Measurements from ENCODE around the gene FRMD5. TPM values are rescaled to one million over a fixed set of nuclear protein-coding genes. Genes with fewer than 3 reads are reported as not detected.
A peak's percentile ranks its signal among the peaks of the same experiment; 100 is the strongest.

Gene FRMD5
- total and polyA plus RNA-seq, 2 experiments from 2014 or later = 0.51 to 3.8 TPM

- Histone ChIP-seq H2AFZ (no peak overlapping the region), H3K4me3 (no peak overlapping the region), H3K27me3 (peaks cover 3% of the 10 kb centered on the region), H3K36me3 (replicated peaks; ENCODE audit: insufficient read depth, low read depth) (no peaks in the 10 kb centered on the region), H3K4me2 (no peak overlapping the region), H3K79me2 (no peaks in the 10 kb centered on the region), H3K4me1 (ENCODE audit: insufficient read depth) (no peaks in the 10 kb centered on the region), H4K20me1 (ENCODE audit: insufficient read depth, poor library complexity, severe bottlenecking) (no peaks in the 10 kb centered on the region), H3K9me2 (replicated peaks; ENCODE audit: insufficient read depth) (no peaks in the 10 kb centered on the region), H3K9me3 (ENCODE audit: low read depth) (no peaks in the 10 kb centered on the region), H3K27ac (no peak overlapping the region)
- WGBS (ENCODE audit: low lambda C conversion rate, missing lambda C conversion rate) = 93% methylated on average over 2 of the region's 2 CpGs
- TF ChIP-seq CTCF (IDR thresholded peaks at IDR 0.05; ENCODE audit: poor library complexity) (no peak), EZH2 (IDR thresholded peaks at IDR 0.05; ENCODE audit: borderline replicate concordance) (no peak), EZH2phosphoT487 (IDR thresholded peaks at IDR 0.05; ENCODE audit: low read depth, severe bottlenecking, unreplicated experiment) (no peak)
- DNase-seq (ENCODE audit: low spot score) = no peak
These were observed 12.6 kb upstream of the FRMD5 start for GRCh38 chr15:44207643-44208042.

- TF ChIP-seq CTCF (IDR thresholded peaks at IDR 0.05; ENCODE audit: poor library complexity) = no peak
- TF ChIP-seq EZH2 (IDR thresholded peaks at IDR 0.05; ENCODE audit: borderline replicate concordance) = no peak
- Histone ChIP-seq H3K27me3 (no peaks in the 10 kb centered on the region), H3K36me3 (replicated peaks; ENCODE audit: insufficient read depth, low read depth) (no peaks in the 10 kb centered on the region), H3K9me3 (ENCODE audit: low read depth) (no peaks in the 10 kb centered on the region), H4K20me1 (ENCODE audit: insufficient read depth, poor library complexity, severe bottlenecking) (no peaks in the 10 kb centered on the region), H3K79me2 (no peaks in the 10 kb centered on the region), H3K9me2 (replicated peaks; ENCODE audit: insufficient read depth) (no peaks in the 10 kb centered on the region), H3K27ac (no peak overlapping the region), H3K4me2 (no peak overlapping the region), H2AFZ (no peak overlapping the region), H3K4me1 (ENCODE audit: insufficient read depth) (no peaks in the 10 kb centered on the region), H3K4me3 (no peak overlapping the region)
- DNase-seq (ENCODE audit: low spot score) = peak; percentile 7
- WGBS (ENCODE audit: low lambda C conversion rate, missing lambda C conversion rate) = 56% methylated on average over 3 of the region's 3 CpGs
These were observed 4.3 kb upstream of the FRMD5 start for GRCh38 chr15:44199393-44199792.

GRCh38 chr15:44194323-44195150, 534 bp downstream of the FRMD5 start:
- peaks cover 11% of the 10 kb centered on the region for H3K79me2 ChIP-seq
- H4K20me1 ChIP-seq (ENCODE audit: insufficient read depth, poor library complexity, severe bottlenecking) = no peaks in the 10 kb centered on the region
- H3K27ac ChIP-seq = peak overlapping the region; percentile 50
- no peak for TF ChIP-seq EZH2phosphoT487 (IDR thresholded peaks at IDR 0.05; ENCODE audit: low read depth, severe bottlenecking, unreplicated experiment)
- no peak for TF ChIP-seq CTCF (IDR thresholded peaks at IDR 0.05; ENCODE audit: poor library complexity)
- TF ChIP-seq EZH2 (IDR thresholded peaks at IDR 0.05; ENCODE audit: borderline replicate concordance) = no peak
- no peaks in the 10 kb centered on the region for H3K9me3 ChIP-seq (ENCODE audit: low read depth)
- no peaks in the 10 kb centered on the region for H3K4me1 ChIP-seq (ENCODE audit: insufficient read depth)
- peak overlapping the region; percentile 60 for H3K4me3 ChIP-seq
- H2AFZ ChIP-seq = peak overlapping the region; percentile 62
- peaks cover 16% of the 10 kb centered on the region for H3K27me3 ChIP-seq
- no peaks in the 10 kb centered on the region for H3K9me2 ChIP-seq (replicated peaks; ENCODE audit: insufficient read depth)
- H3K36me3 ChIP-seq (replicated peaks; ENCODE audit: insufficient read depth, low read depth) = no peaks in the 10 kb centered on the region
- WGBS (ENCODE audit: low lambda C conversion rate, missing lambda C conversion rate) = 1% methylated on average over 44 of the region's 74 CpGs
- peak overlapping the region; percentile 93 for H3K4me2 ChIP-seq
- peak; percentile 73 for DNase-seq (ENCODE audit: low spot score)
